Activated CD8-positive, alpha-beta T cell treated with anti-CD3 and anti-CD28 coated beads for 36 hours (primary cell): ENCODE results near the gene PYCARD. TPM values are rescaled to one million over a fixed set of nuclear protein-coding genes. Genes with fewer than 3 reads are reported as not detected.

Experiments used
- ATAC-seq: fragments of 200-7000 bp; cut with Tn5 transposase; one replicate; pipeline ENCODE4 v1.10.0; 2021; ENCODE audit warnings: mild to moderate bottlenecking, moderate library complexity
- CTCF ChIA-PET: fragments of 350-600 bp; sonication (Branson Sonifier 250); formaldehyde crosslinking; loops from one replicate; lab custom pipeline; 2021; ENCODE audit warnings: antibody characterized with exemption; lab: Charles Lee
- POLR2A ChIA-PET: fragments of 350-600 bp; sonication (Branson Sonifier 250); formaldehyde crosslinking; loops from one replicate; lab custom pipeline; 2021; ENCODE audit warnings: antibody characterized with exemption; lab: Charles Lee
- DNase-seq: peaks from one replicate; pipeline ENCODE4 v3.0.0-alpha.2; 2020
- H3K27ac Mint-ChIP-seq: one replicate; pipeline ENCODE4 v1.8.0; 2021; ENCODE audit warnings: mild to moderate bottlenecking, mixed read lengths
- H3K27me3 Mint-ChIP-seq: one replicate; pipeline ENCODE4 v1.8.0; 2021; ENCODE audit warnings: mixed read lengths
- H3K36me3 Mint-ChIP-seq: one replicate; pipeline ENCODE4 v1.8.0; 2021; ENCODE audit warnings: low read depth, mixed read lengths
- H3K4me1 Mint-ChIP-seq: one replicate; pipeline ENCODE4 v1.8.0; 2021; ENCODE audit warnings: low read depth, mixed read lengths
- H3K4me3 Mint-ChIP-seq: one replicate; pipeline ENCODE4 v1.8.0; 2021; ENCODE audit warnings: mild to moderate bottlenecking, moderate library complexity, mixed read lengths
- H3K9me3 Mint-ChIP-seq: one replicate; pipeline ENCODE4 v1.8.0; 2021; ENCODE audit warnings: mixed read lengths
- intact Hi-C: fragments of 100-400 bp; cut with micrococcal nuclease; formaldehyde crosslinking; loops from one replicate; pipeline ENCODE4 v1.10.0; 2022
- total RNA-seq, 2 experiments: library from RNA; stranded (reverse); gene quantifications; one replicate each; pipeline ENCODE4 v1.2.3, GENCODE V29; 2021
- TF ChIP-seq, protein P1 (sequence below): fragments of 200-600 bp; IDR thresholded peaks from one replicate; pipeline ENCODE4 v1.8.0; 2022; ENCODE audit warnings: antibody characterized with exemption, mild to moderate bottlenecking

PYCARD gene
- total RNA-seq, 2 experiments from 2014 or later = 5.9 to 6.1 TPM

DNA sequence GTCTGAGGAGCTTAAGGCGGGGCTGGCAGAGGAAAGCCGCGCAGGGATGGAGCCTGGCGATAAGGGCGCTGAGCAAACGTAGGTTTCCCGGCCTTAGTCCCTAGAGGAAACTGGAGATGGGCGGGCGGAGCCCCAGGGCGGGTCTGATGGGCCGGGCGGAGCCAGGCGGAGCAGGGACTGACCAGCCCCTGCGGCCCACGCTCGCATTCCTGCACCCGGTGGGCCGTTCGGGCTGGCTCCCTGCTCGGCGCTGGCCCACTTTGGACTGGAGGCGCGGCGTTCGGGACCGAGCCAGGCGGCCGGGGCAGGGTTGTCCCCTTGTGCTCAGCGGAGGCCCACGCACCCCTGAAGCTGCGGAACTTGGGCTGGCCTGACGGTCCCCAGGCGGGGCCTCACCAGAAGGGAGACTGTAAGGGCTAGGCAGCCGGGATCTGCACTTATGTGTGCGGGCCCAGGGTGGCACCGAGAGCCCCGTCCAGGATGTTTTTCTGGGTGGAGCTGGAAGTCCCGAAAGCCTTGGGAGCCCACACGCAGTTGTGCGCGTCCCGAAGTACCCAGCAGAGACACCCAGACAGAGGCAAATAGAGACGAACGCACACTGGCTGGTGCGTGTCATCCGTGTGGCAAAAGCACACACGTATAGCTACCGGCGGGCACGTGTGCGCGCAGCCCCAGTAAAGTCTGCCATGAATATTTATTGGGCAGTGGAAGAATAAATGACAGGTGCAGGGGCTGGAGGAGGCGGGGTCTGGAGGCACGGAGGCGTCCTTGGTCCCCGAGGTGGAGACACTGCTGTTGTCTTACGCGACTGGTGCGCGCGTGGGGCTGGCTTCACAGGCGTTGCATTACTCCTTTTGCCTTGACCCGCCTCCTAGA, 13.0 kb upstream of the PYCARD start:
- peaks cover 41% of the 10 kb centered on the region for H3K27me3 Mint-ChIP-seq
- TF ChIP-seq, protein P1, sequence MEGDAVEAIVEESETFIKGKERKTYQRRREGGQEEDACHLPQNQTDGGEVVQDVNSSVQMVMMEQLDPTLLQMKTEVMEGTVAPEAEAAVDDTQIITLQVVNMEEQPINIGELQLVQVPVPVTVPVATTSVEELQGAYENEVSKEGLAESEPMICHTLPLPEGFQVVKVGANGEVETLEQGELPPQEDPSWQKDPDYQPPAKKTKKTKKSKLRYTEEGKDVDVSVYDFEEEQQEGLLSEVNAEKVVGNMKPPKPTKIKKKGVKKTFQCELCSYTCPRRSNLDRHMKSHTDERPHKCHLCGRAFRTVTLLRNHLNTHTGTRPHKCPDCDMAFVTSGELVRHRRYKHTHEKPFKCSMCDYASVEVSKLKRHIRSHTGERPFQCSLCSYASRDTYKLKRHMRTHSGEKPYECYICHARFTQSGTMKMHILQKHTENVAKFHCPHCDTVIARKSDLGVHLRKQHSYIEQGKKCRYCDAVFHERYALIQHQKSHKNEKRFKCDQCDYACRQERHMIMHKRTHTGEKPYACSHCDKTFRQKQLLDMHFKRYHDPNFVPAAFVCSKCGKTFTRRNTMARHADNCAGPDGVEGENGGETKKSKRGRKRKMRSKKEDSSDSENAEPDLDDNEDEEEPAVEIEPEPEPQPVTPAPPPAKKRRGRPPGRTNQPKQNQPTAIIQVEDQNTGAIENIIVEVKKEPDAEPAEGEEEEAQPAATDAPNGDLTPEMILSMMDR = no peak
- ATAC-seq (peak; percentile 66), DNase-seq (peak; percentile 52)
- H3K9me3 Mint-ChIP-seq = no peaks in the 10 kb centered on the region
- no peaks in the 10 kb centered on the region for H3K36me3 Mint-ChIP-seq
- peak overlapping the region; percentile 42 for H3K4me3 Mint-ChIP-seq
- intact Hi-C loops = no loop called here
- POLR2A ChIA-PET = interaction anchor here (0.7 to 4.8 kb wide), 8 partner anchors 9 to 494 kb away, joined by 3 to 48 read pairs (median 5); partner anchors contain the start of genes FUS, ITGAX and PYCARD
- H3K27ac Mint-ChIP-seq = no peak overlapping the region
- CTCF ChIA-PET = interaction anchor here (1.0 to 2.1 kb wide), 5 partner anchors 9 to 168 kb away, joined by 3 to 10 read pairs (median 4); no protein-coding TSS in a partner anchor
- H3K4me1 Mint-ChIP-seq = peaks cover 22% of the 10 kb centered on the region

DNA sequence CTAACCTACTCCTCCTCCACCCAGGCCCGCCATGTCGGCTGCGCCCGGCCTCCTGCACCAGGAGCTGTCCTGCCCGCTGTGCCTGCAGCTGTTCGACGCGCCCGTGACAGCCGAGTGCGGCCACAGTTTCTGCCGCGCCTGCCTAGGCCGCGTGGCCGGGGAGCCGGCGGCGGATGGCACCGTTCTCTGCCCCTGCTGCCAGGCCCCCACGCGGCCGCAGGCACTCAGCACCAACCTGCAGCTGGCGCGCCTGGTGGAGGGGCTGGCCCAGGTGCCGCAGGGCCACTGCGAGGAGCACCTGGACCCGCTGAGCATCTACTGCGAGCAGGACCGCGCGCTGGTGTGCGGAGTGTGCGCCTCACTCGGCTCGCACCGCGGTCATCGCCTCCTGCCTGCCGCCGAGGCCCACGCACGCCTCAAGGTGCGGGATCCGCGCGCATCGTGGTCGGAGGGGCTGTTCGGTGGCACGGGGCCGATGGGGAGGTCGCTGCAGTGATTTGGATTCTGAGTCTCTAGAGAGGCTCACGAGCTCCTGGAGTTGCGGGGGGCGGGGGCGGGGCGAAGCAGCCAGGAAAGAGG, 12.2 kb upstream of the PYCARD start:
- no peaks in the 10 kb centered on the region for H3K9me3 Mint-ChIP-seq
- intact Hi-C loops = no loop called here
- peaks cover 22% of the 10 kb centered on the region for H3K4me1 Mint-ChIP-seq
- H3K4me3 Mint-ChIP-seq = peak overlapping the region; percentile 42
- CTCF ChIA-PET = interaction anchor here (1.0 to 1.6 kb wide), 3 partner anchors 8 to 168 kb away, joined by 3 to 6 read pairs (median 4); no protein-coding TSS in a partner anchor
- POLR2A ChIA-PET = interaction anchor here (1.0 to 4.8 kb wide), 8 partner anchors 11 to 494 kb away, joined by 3 to 48 read pairs (median 5); partner anchors contain the start of genes FUS, ITGAX and PYCARD
- DNase-seq = no peak
- H3K27me3 Mint-ChIP-seq = peaks cover 41% of the 10 kb centered on the region
- TF ChIP-seq, protein P1 = no peak
- H3K36me3 Mint-ChIP-seq = no peaks in the 10 kb centered on the region
- H3K27ac Mint-ChIP-seq = no peak overlapping the region
- peak; percentile 11 for ATAC-seq

DNA sequence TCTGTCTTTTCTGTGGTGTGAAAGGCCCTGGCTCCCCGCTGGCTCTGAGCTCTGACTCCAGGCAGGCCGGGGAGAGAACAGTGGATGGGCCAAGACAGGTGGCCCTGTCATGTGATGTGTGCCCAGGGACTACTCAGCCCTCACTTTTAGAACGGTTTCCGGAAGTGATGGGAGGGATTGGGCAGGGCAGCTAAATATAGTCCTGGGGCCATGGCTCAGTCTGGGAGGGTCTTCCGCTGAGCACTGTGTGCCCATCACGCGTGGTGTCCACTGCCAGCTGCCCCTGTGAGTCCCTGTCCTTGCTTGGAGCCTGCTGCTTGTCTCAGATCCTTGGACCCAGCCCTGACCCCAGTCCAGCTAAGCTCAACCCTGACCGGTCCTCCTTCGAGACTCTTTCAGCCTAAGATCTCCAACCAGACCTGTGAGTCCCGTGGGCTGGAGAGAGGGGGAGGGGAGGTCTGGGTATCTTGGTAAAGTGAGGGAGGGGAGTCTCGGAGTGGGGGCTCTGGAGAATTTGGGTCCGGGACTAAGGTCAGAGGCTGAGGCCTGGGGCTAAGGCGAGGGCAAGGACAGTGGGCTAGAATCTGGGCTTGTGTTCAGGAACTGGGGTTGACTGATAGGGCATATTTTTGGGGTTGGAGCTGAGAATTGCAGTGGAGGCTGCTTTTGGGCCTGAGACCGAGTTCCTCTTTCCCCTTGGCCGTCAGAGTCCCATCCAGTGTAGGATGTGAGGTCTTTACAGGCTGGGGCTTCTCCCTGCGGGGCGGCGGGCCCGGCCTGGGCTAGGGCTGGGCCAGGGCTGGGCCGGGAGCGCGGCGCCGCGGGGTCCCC, 11.5 kb upstream of the PYCARD start, which contains the start of gene TRIM72:
Gene TRIM72 (plus strand): TSS at position 243 of the 831 bp plus-strand sequence. CDS start 620 bp downstream, outside the sequence.
- H3K4me3 Mint-ChIP-seq = no peak within 1 kb of the TSS

DNA sequence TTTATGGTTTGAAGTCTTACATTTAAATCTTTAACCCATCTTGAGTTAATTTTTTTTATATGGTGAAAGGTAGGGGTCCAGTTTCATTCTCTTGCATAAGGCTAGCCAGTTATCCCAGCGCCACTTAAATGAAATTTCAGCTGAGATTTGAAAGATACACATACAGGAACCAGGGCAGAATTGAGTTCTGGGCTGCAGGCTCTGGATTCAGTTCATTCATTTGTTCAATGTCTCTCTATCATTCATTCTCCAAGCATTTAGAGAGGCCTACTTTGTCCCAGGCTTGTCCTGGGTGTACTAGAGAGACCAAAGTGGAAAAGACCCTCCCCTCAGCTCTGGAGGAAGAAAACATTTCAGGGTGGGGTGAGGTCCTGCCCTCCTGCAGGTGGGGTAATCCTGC, 10.8 kb upstream of the PYCARD start:
- Mint-ChIP-seq H3K27ac (no peak overlapping the region), H3K36me3 (no peaks in the 10 kb centered on the region), H3K4me1 (peaks cover 22% of the 10 kb centered on the region), H3K27me3 (peaks cover 34% of the 10 kb centered on the region), H3K9me3 (no peaks in the 10 kb centered on the region), H3K4me3 (no peak overlapping the region)
- no peak for ATAC-seq
- no peak for DNase-seq
- TF ChIP-seq, protein P1 = no peak
- POLR2A ChIA-PET = interaction anchor here (1.0 to 4.8 kb wide), 6 partner anchors 10 to 33 kb away, joined by 3 to 48 read pairs (median 6); partner anchors contain the start of genes FUS and PYCARD
- intact Hi-C loops = no loop called here
- CTCF ChIA-PET = interaction anchor here (0.6 to 1.6 kb wide), 3 partner anchors 10 to 170 kb away, joined by 3 to 6 read pairs (median 3); no protein-coding TSS in a partner anchor

More for the DNA sequence above, 11.5 kb upstream of the PYCARD start, which contains the start of gene TRIM72:
- Mint-ChIP-seq H3K27ac (no peak within 1 kb of the TSS), H3K4me1 (peaks cover 22% of the 10 kb centered on the region), H3K36me3 (no peaks in the 10 kb centered on the region), H3K27me3 (peaks cover 39% of the 10 kb centered on the region), H3K9me3 (no peaks in the 10 kb centered on the region)
- TF ChIP-seq, protein P1 = no peak
- DNase-seq (no peak), ATAC-seq (no peak)
- POLR2A ChIA-PET = interaction anchor here (1.0 to 4.8 kb wide), 7 partner anchors 11 to 34 kb away, joined by 3 to 48 read pairs (median 4); partner anchors contain the start of genes FUS and PYCARD
- intact Hi-C loops = no loop called here
- CTCF ChIA-PET = interaction anchor here (0.6 to 1.6 kb wide), 2 partner anchors 11 to 169 kb away, joined by 3 to 6 read pairs; no protein-coding TSS in a partner anchor
